ENCODE measurements around the gene SUSD1. TPM values are rescaled to one million over a fixed set of nuclear protein-coding genes. Genes with fewer than 3 reads are reported as not detected.

Gene SUSD1
- total RNA-seq, 4 donors from 2014 or later = 1.6 to 8.2 (median 4.4) TPM

GRCh38 chr9:112084334-112084733 is 90.8 kb downstream of the SUSD1 start:
- 69% methylated on average over 3 of the region's 3 CpGs for WGBS
- TF ChIP-seq POLR2AphosphoS5 (IDR thresholded peaks at IDR 0.05) = no peak
- no peak for TF ChIP-seq POLR2A (IDR thresholded peaks at IDR 0.05)
- TF ChIP-seq EP300 (IDR thresholded peaks at IDR 0.05) = no peak
- TF ChIP-seq CTCF (IDR thresholded peaks at IDR 0.05) = no peak
- H3K9me3 ChIP-seq = no peaks in the 10 kb centered on the region
- no peak for DNase-seq (ENCODE audit: low spot score in 2 of 2)
- H3K4me1 ChIP-seq = no peaks in the 10 kb centered on the region
- no peaks in the 10 kb centered on the region for H3K36me3 ChIP-seq
- no peaks in the 10 kb centered on the region for H3K27me3 ChIP-seq
- H3K27ac ChIP-seq = no peak overlapping the region
- H3K4me3 ChIP-seq = no peak overlapping the region

GRCh38 chr9:112081918-112082729 is 93.0 kb downstream of the SUSD1 start:
- no peak overlapping the region for H3K27ac ChIP-seq
- WGBS = 86% methylated on average over 7 of the region's 7 CpGs
- H3K36me3 ChIP-seq = no peaks in the 10 kb centered on the region
- TF ChIP-seq POLR2A (IDR thresholded peaks at IDR 0.05) (no peak), EP300 (IDR thresholded peaks at IDR 0.05) (no peak), CTCF (IDR thresholded peaks at IDR 0.05) (no peak), POLR2AphosphoS5 (IDR thresholded peaks at IDR 0.05) (no peak)
- DNase-seq (ENCODE audit: low spot score in 2 of 2) = no peak
- H3K4me3 ChIP-seq = no peak overlapping the region
- H3K27me3 ChIP-seq = no peaks in the 10 kb centered on the region
- H3K4me1 ChIP-seq = no peaks in the 10 kb centered on the region
- no peaks in the 10 kb centered on the region for H3K9me3 ChIP-seq

GRCh38 chr9:112080831-112081542 is 94.1 kb downstream of the SUSD1 start:
- H3K9me3 ChIP-seq = no peaks in the 10 kb centered on the region
- H3K27ac ChIP-seq = no peak overlapping the region
- no peaks in the 10 kb centered on the region for H3K27me3 ChIP-seq
- no peak for DNase-seq (ENCODE audit: low spot score in 2 of 2)
- H3K4me3 ChIP-seq = no peak overlapping the region
- 57% methylated on average over 5 of the region's 5 CpGs for WGBS
- H3K4me1 ChIP-seq = no peaks in the 10 kb centered on the region
- TF ChIP-seq CTCF (IDR thresholded peaks at IDR 0.05) (no peak), EP300 (IDR thresholded peaks at IDR 0.05) (no peak), POLR2A (IDR thresholded peaks at IDR 0.05) (no peak), POLR2AphosphoS5 (IDR thresholded peaks at IDR 0.05) (no peak)
- H3K36me3 ChIP-seq = no peaks in the 10 kb centered on the region

GRCh38 chr9:112078432-112078831 is 96.7 kb downstream of the SUSD1 start:
- Histone ChIP-seq H3K27ac (no peak overlapping the region), H3K9me3 (no peaks in the 10 kb centered on the region)
- DNase-seq (ENCODE audit: low spot score in 2 of 2) = no peak

More at GRCh38 chr9:112078432-112078831, 96.7 kb downstream of the SUSD1 start:
- H3K36me3 ChIP-seq = no peaks in the 10 kb centered on the region
- WGBS = 91% methylated on average over 6 of the region's 6 CpGs
- H3K4me3 ChIP-seq = no peak overlapping the region
- no peaks in the 10 kb centered on the region for H3K27me3 ChIP-seq
- TF ChIP-seq POLR2AphosphoS5 (IDR thresholded peaks at IDR 0.05) (no peak), POLR2A (IDR thresholded peaks at IDR 0.05) (no peak), CTCF (IDR thresholded peaks at IDR 0.05) (no peak), EP300 (IDR thresholded peaks at IDR 0.05) (no peak)
- peaks cover 8% of the 10 kb centered on the region for H3K4me1 ChIP-seq
